GM12873 (cell line): Measurements from ENCODE around the gene JSRP1.

Experiments
- CTCF ChIP-seq: IDR thresholded peaks from 2 replicates; pipeline ENCODE4 v1.5.1; 2012; ENCODE audit warnings: low read depth, mild to moderate bottlenecking, moderate library complexity, low read length, control low read depth; ENCODE audit not compliant: insufficient read depth; ENCODE audit errors: missing control alignments

The JSRP1 gene

GRCh38 chr19:2255982-2256685, at the start of gene JSRP1:
TSS of gene JSRP1 (minus strand) at chr19:2256417. CDS start at chr19:2255314, 1,103 bp downstream.
- no peak for TF ChIP-seq CTCF

GRCh38 chr19:2305452-2306280, 49.4 kb upstream of the JSRP1 start:
- no peak for TF ChIP-seq CTCF

GRCh38 chr19:2303211-2303798, 47.1 kb upstream of the JSRP1 start:
- TF ChIP-seq CTCF = no peak

GRCh38 chr19:2302319-2303210, 46.3 kb upstream of the JSRP1 start:
- no peak for TF ChIP-seq CTCF

- TF ChIP-seq CTCF = no peak
These were observed 44.3 kb upstream of the JSRP1 start for GRCh38 chr19:2300533-2300932.

- TF ChIP-seq CTCF = no peak
These were observed 39.9 kb upstream of the JSRP1 start for GRCh38 chr19:2296141-2296540.
